ENCODE results near the gene ADGRG3. TPM values are rescaled to one million over a fixed set of nuclear protein-coding genes. Genes with fewer than 3 reads are reported as not detected.
A peak's percentile ranks its signal among the peaks of the same experiment; 100 is the strongest.

Gene ADGRG3
- polyA plus RNA-seq, 3 donors: 0.41 to 1.0 TPM; not detected in 1

- WGBS (ENCODE audit: insufficient coverage): 29% methylated on average over 6 of the region's 10 CpGs
- Mint-ChIP-seq H3K27me3 (ENCODE audit: low read depth in 3 of 3) (peaks cover 44 to 76% (median 51%) of the 10 kb centered on the region in 3 donors), H3K4me3 (peak overlapping the region in 1 of 2 donors; percentile 36), H3K4me1 (peaks cover 6% of the 10 kb centered on the region), H3K9me3 (peaks cover 0 to 7% (median 0%) of the 10 kb centered on the region in 7 donors), H3K36me3 (peaks cover 0 to 2% of the 10 kb centered on the region in 2 donors), H3K27ac (no peak overlapping the region)
- Histone ChIP-seq H4K20me1 (ENCODE audit: insufficient read depth, low read length) (no peaks in the 10 kb centered on the region), H3K27ac (ENCODE audit: low read depth in 1 of 2, low read length in 2 of 2) (no peak overlapping the region), H3K36me3 (replicated peaks in 1 of 2; ENCODE audit: control insufficient read depth in 1 of 2, insufficient read depth in 2 of 2, low read length in 2 of 2) (no peaks in the 10 kb centered on the region), H3K27me3 (ENCODE audit: control insufficient read depth in 2 of 2, insufficient read depth in 2 of 2, low read length in 2 of 2) (peaks cover 17 to 48% of the 10 kb centered on the region in 2 donors), H3K4me3 (replicated peaks in 1 of 3; ENCODE audit: low read depth in 2 of 3, low read length in 3 of 3) (no peak overlapping the region), H2AFZ (ENCODE audit: insufficient read depth, low read depth, low read length, poor library complexity, severe bottlenecking) (no peak overlapping the region), H3K9me3 (replicated peaks in 1 of 2; ENCODE audit: control insufficient read depth in 1 of 2, insufficient read depth in 1 of 2, low read length in 2 of 2) (peaks cover 0 to 13% of the 10 kb centered on the region in 2 donors), H3K4me1 (ENCODE audit: control insufficient read depth in 1 of 2, insufficient read depth in 2 of 2, low read length in 2 of 2) (no peaks in the 10 kb centered on the region), H3K4me2 (replicated peaks; ENCODE audit: extremely low read depth, low read length, poor library complexity, severe bottlenecking) (no peak overlapping the region), H3K9ac (ENCODE audit: insufficient read depth, low read length, poor library complexity, severe bottlenecking) (no peak overlapping the region), H3K79me2 (ENCODE audit: insufficient read depth, low read length) (no peaks in the 10 kb centered on the region)
- no peak for DNase-seq
- intact Hi-C loops (cut with micrococcal nuclease): no loop called here
- no peak for TF ChIP-seq CTCF (IDR thresholded peaks at IDR 0.05)
Observed at GRCh38 chr16:57630407-57630797, 37.7 kb upstream of the ADGRG3 start.

- peaks cover 0 to 7% (median 0%) of the 10 kb centered on the region in 7 donors for H3K9me3 Mint-ChIP-seq
- H3K4me3 Mint-ChIP-seq: peak overlapping the region in 1 of 2 donors; percentile 59
- H3K36me3 Mint-ChIP-seq: peaks cover 0 to 2% of the 10 kb centered on the region in 2 donors
- Histone ChIP-seq H3K36me3 (replicated peaks in 1 of 2; ENCODE audit: control insufficient read depth in 1 of 2, insufficient read depth in 2 of 2, low read length in 2 of 2) (no peaks in the 10 kb centered on the region), H4K20me1 (ENCODE audit: insufficient read depth, low read length) (no peaks in the 10 kb centered on the region), H3K9ac (ENCODE audit: insufficient read depth, low read length, poor library complexity, severe bottlenecking) (no peak overlapping the region), H3K27ac (ENCODE audit: low read depth in 1 of 2, low read length in 2 of 2) (no peak overlapping the region), H3K79me2 (ENCODE audit: insufficient read depth, low read length) (no peaks in the 10 kb centered on the region), H3K4me3 (replicated peaks in 1 of 3; ENCODE audit: low read depth in 2 of 3, low read length in 3 of 3) (no peak overlapping the region), H3K4me1 (ENCODE audit: control insufficient read depth in 1 of 2, insufficient read depth in 2 of 2, low read length in 2 of 2) (no peaks in the 10 kb centered on the region), H2AFZ (ENCODE audit: insufficient read depth, low read depth, low read length, poor library complexity, severe bottlenecking) (no peak overlapping the region), H3K4me2 (replicated peaks; ENCODE audit: extremely low read depth, low read length, poor library complexity, severe bottlenecking) (no peak overlapping the region), H3K9me3 (replicated peaks in 1 of 2; ENCODE audit: control insufficient read depth in 1 of 2, insufficient read depth in 1 of 2, low read length in 2 of 2) (peaks cover 0 to 13% of the 10 kb centered on the region in 2 donors), H3K27me3 (ENCODE audit: control insufficient read depth in 2 of 2, insufficient read depth in 2 of 2, low read length in 2 of 2) (peaks cover 17 to 52% of the 10 kb centered on the region in 2 donors)
- intact Hi-C loops (cut with micrococcal nuclease): no loop called here
- no peak for DNase-seq
- peaks cover 42 to 72% (median 48%) of the 10 kb centered on the region in 3 donors for H3K27me3 Mint-ChIP-seq (ENCODE audit: low read depth in 3 of 3)
- WGBS (ENCODE audit: insufficient coverage): 68% methylated on average over 18 of the region's 21 CpGs
- no peak for TF ChIP-seq CTCF (IDR thresholded peaks at IDR 0.05)
- H3K27ac Mint-ChIP-seq: no peak overlapping the region
- peaks cover 4% of the 10 kb centered on the region for H3K4me1 Mint-ChIP-seq
Observed at GRCh38 chr16:57630931-57631845, 36.9 kb upstream of the ADGRG3 start.

Data from CD14-positive monocyte (primary cell).